RWPE1 (cell line): ENCODE data around the gene GRIN3B.

ENCODE experiments used
- CTCF ChIA-PET: fragments of 350-600 bp; sonication (Branson Sonifier 250); formaldehyde crosslinking; extraction: SDS; loops from one replicate; lab custom pipeline; 2021; lab: Yijun Ruan, JAX
- POLR2A ChIA-PET: fragments of 400-600 bp; formaldehyde crosslinking; extraction: SDS; loops from one replicate; lab custom pipeline; 2020; ENCODE audit warnings: antibody characterized with exemption; ENCODE audit not compliant: low non-redundant PET; lab: Yijun Ruan, JAX
- DNase-seq: peaks from one replicate; pipeline ENCODE4 v3.0.0; 2012; ENCODE audit warnings: low spot score
- H3K27ac ChIP-seq: fragments of 450-650 bp; 2 replicates; pipeline ENCODE4 v1.5.1; 2017
- CTCF ChIP-seq: fragments of 450-650 bp; conservative IDR thresholded peaks from 2 replicates; pipeline ENCODE4 v1.5.1; 2017; ENCODE audit warnings: low read depth, mild to moderate bottlenecking

GRIN3B gene

GRCh38 chr19:1009981-1010538 lies 9.8 kb downstream of the GRIN3B start:
- no peak for DNase-seq
- CTCF ChIA-PET = no interaction called here
- H3K27ac ChIP-seq = peak overlapping the region; percentile 12
- no peak for TF ChIP-seq CTCF
- POLR2A ChIA-PET = interaction anchor here (0.6 kb wide), 1 partner anchor 354 kb away, joined by 3 read pairs; no protein-coding TSS in a partner anchor

- TF ChIP-seq CTCF = no peak
- no peak for DNase-seq
- peak overlapping the region; percentile 93; the same call in 1 of the 2 replicates for H3K27ac ChIP-seq
- CTCF ChIA-PET = no interaction called here
- POLR2A ChIA-PET = interaction anchor here (0.6 kb wide), 1 partner anchor 354 kb away, joined by 3 read pairs; no protein-coding TSS in a partner anchor
These were observed 10.6 kb downstream of the GRIN3B start for GRCh38 chr19:1010586-1011510.

- no peak for TF ChIP-seq CTCF
- ChIA-PET CTCF (no interaction called here), POLR2A (no interaction called here)
- peak overlapping the region; percentile 93 for H3K27ac ChIP-seq
- DNase-seq = no peak
These were observed 11.7 kb downstream of the GRIN3B start for GRCh38 chr19:1011831-1012333.

- DNase-seq = no peak
- POLR2A ChIA-PET = no interaction called here
- peak overlapping the region; percentile 93; the same call in 1 of the 2 replicates for H3K27ac ChIP-seq
- no peak for TF ChIP-seq CTCF
- CTCF ChIA-PET = interaction anchor here (0.7 to 0.8 kb wide), 2 partner anchors 9 to 169 kb away, joined by 3 read pairs; no protein-coding TSS in a partner anchor
These were observed 12.1 kb downstream of the GRIN3B start for GRCh38 chr19:1012334-1012733.

- peak overlapping the region; percentile 93 for H3K27ac ChIP-seq
- ChIA-PET POLR2A (no interaction called here), CTCF (interaction anchor here (0.5 to 0.8 kb wide), 2 partner anchors 10 to 182 kb away, joined by 3 read pairs; no protein-coding TSS in a partner anchor)
- DNase-seq = no peak
- TF ChIP-seq CTCF = no peak
These were observed 13.0 kb downstream of the GRIN3B start for GRCh38 chr19:1013218-1013617.
